H9 (cell line): ENCODE results near the gene PARD6G. TPM values are rescaled to one million over a fixed set of nuclear protein-coding genes. Genes with fewer than 3 reads are reported as not detected.

Source experiments
- DNase-seq: peaks from one replicate; pipeline ENCODE4 v3.0.0-alpha.2; 2017
- H2AFZ ChIP-seq: one replicate; pipeline ENCODE4 v1.6.1; 2013; ENCODE audit warnings: mild to moderate bottlenecking, low read length, control low read depth, moderate library complexity
- H2AK5ac ChIP-seq: 2 replicates; pipeline ENCODE4 v1.6.1; 2013; ENCODE audit warnings: low read length, control low read depth, mixed read lengths; ENCODE audit not compliant: insufficient read length
- H2BK120ac ChIP-seq: one replicate; pipeline ENCODE4 v1.6.1; 2013; ENCODE audit warnings: low read depth, mild to moderate bottlenecking, low read length, control low read depth, inconsistent platforms; ENCODE audit not compliant: poor library complexity, severe bottlenecking
- H2BK12ac ChIP-seq: 2 replicates; pipeline ENCODE4 v1.6.1; 2013; ENCODE audit warnings: low read length, control low read depth, mixed read lengths, low read depth; ENCODE audit not compliant: insufficient read length
- H2BK15ac ChIP-seq: 2 replicates; pipeline ENCODE4 v1.6.1; 2013; ENCODE audit warnings: low read depth, low read length, control low read depth
- H2BK20ac ChIP-seq: one replicate; pipeline ENCODE4 v1.6.1; 2013; ENCODE audit warnings: low read depth, mild to moderate bottlenecking, low read length, control low read depth, inconsistent platforms; ENCODE audit not compliant: poor library complexity, severe bottlenecking
- H2BK5ac ChIP-seq: 2 replicates; pipeline ENCODE4 v1.6.1; 2013; ENCODE audit warnings: low read length, control low read depth, mixed read lengths; ENCODE audit not compliant: insufficient read length
- H3K14ac ChIP-seq: 2 replicates; pipeline ENCODE4 v1.6.1; 2013; ENCODE audit warnings: low read length, control low read depth; ENCODE audit not compliant: insufficient read depth
- H3K18ac ChIP-seq: 2 replicates; pipeline ENCODE4 v1.6.1; 2013; ENCODE audit warnings: low read depth, mild to moderate bottlenecking, mixed read lengths, low read length, control low read depth; ENCODE audit not compliant: insufficient read length
- H3K23ac ChIP-seq: 2 replicates; pipeline ENCODE4 v1.6.1; 2013; ENCODE audit warnings: low read length, control low read depth, mixed read lengths, low read depth; ENCODE audit not compliant: insufficient read length
- H3K23me2 ChIP-seq: 2 replicates; pipeline ENCODE4 v1.6.1; 2013; ENCODE audit warnings: low read depth, mild to moderate bottlenecking, mixed read lengths, low read length, control low read depth; ENCODE audit not compliant: insufficient read length, poor library complexity, severe bottlenecking
- H3K27ac ChIP-seq: 2 replicates; pipeline ENCODE4 v1.5.1; 2013; ENCODE audit warnings: low read length, control low read depth, mixed read lengths, low read depth; ENCODE audit not compliant: insufficient read length
- H3K27me3 ChIP-seq: 2 replicates; pipeline ENCODE4 v1.6.1; 2013; ENCODE audit warnings: low read length, control low read depth, inconsistent platforms; ENCODE audit not compliant: insufficient read depth
- H3K4ac ChIP-seq: 2 replicates; pipeline ENCODE4 v1.6.1; 2013; ENCODE audit warnings: low read depth, mild to moderate bottlenecking, control low read depth, inconsistent platforms, low read length, moderate library complexity
- H3K4me1 ChIP-seq: 2 replicates; pipeline ENCODE4 v1.6.1; 2013; ENCODE audit warnings: low read length, control low read depth, inconsistent platforms; ENCODE audit not compliant: insufficient read depth
- H3K4me2 ChIP-seq: 2 replicates; pipeline ENCODE4 v1.6.1; 2013; ENCODE audit warnings: low read length, control low read depth, mixed read lengths; ENCODE audit not compliant: insufficient read length, insufficient read depth
- H3K56ac ChIP-seq: 2 replicates; pipeline ENCODE4 v1.6.1; 2013; ENCODE audit warnings: low read depth, mild to moderate bottlenecking, mixed read lengths, low read length, control low read depth; ENCODE audit not compliant: insufficient read length
- H3K79me1 ChIP-seq: 2 replicates; pipeline ENCODE4 v1.6.1; 2013; ENCODE audit warnings: low read depth, mild to moderate bottlenecking, moderate library complexity, low read length, control low read depth, inconsistent platforms; ENCODE audit not compliant: insufficient read depth, poor library complexity, severe bottlenecking
- H3K79me2 ChIP-seq: 2 replicates; pipeline ENCODE4 v1.6.1; 2013; ENCODE audit warnings: low read length, control low read depth, inconsistent platforms; ENCODE audit not compliant: insufficient read depth
- H3K9ac ChIP-seq: 2 replicates; pipeline ENCODE4 v1.6.1; 2013; ENCODE audit warnings: low read length, control low read depth, mixed read lengths; ENCODE audit not compliant: insufficient read length; ENCODE audit errors: extremely low read depth
- H3K9me3 ChIP-seq: one replicate; pipeline ENCODE4 v1.6.1; 2013; ENCODE audit warnings: low read depth, low read length, inconsistent platforms; ENCODE audit not compliant: control insufficient read depth
- H3T11ph ChIP-seq: one replicate; pipeline ENCODE4 v1.6.1; 2013; ENCODE audit warnings: mild to moderate bottlenecking, low read length, control low read depth, inconsistent platforms
- H4K20me1 ChIP-seq: one replicate; pipeline ENCODE4 v1.6.1; 2013; ENCODE audit not compliant: control insufficient read depth, insufficient read length, insufficient read depth
- H4K5ac ChIP-seq: 2 replicates; pipeline ENCODE4 v1.6.1; 2013; ENCODE audit warnings: low read depth, mild to moderate bottlenecking, mixed read lengths, low read length, control low read depth; ENCODE audit not compliant: insufficient read length
- H4K8ac ChIP-seq: replicated peaks from 2 replicates; pipeline ENCODE4 v1.6.1; 2013; ENCODE audit warnings: low read length, control low read depth, mixed read lengths, low read depth; ENCODE audit not compliant: insufficient read length
- H4K91ac ChIP-seq: 2 replicates; pipeline ENCODE4 v1.6.1; 2013; ENCODE audit warnings: low read depth, mild to moderate bottlenecking, moderate library complexity, mixed read lengths, low read length, control low read depth; ENCODE audit not compliant: insufficient read length
- H3K27ac Mint-ChIP-seq, 3 experiments: 2 replicates in 2 of 3; 3 replicates in 1 of 3; pipeline ENCODE4 v1.8.0; 2020 to 2021; ENCODE audit warnings: mixed read lengths in 3 of 3, mild to moderate bottlenecking in 1 of 3, moderate library complexity in 1 of 3
- H3K27me3 Mint-ChIP-seq: 2 replicates; pipeline ENCODE4 v1.8.0; 2021; ENCODE audit warnings: low read depth, mild to moderate bottlenecking, moderate library complexity, mixed read lengths
- H3K36me3 Mint-ChIP-seq, 3 experiments: 2 replicates in 2 of 3; 3 replicates in 1 of 3; pipeline ENCODE4 v1.8.0; 2020 to 2021; ENCODE audit warnings: low read depth in 3 of 3, mixed read lengths in 3 of 3; ENCODE audit not compliant: insufficient read depth in 1 of 3
- H3K4me1 Mint-ChIP-seq, 2 experiments: 2 replicates each; pipeline ENCODE4 v1.8.0; 2020; ENCODE audit warnings: mixed read lengths in 2 of 2
- H3K4me3 Mint-ChIP-seq, 2 experiments: 2 replicates in 1 of 2; 3 replicates in 1 of 2; pipeline ENCODE4 v1.8.0; 2020 to 2021; ENCODE audit warnings: mild to moderate bottlenecking in 2 of 2, mixed read lengths in 2 of 2, moderate library complexity in 1 of 2
- H3K9me3 Mint-ChIP-seq, 2 experiments: 2 replicates in 1 of 2; 3 replicates in 1 of 2; pipeline ENCODE4 v1.8.0; 2020; ENCODE audit warnings: mild to moderate bottlenecking in 2 of 2, mixed read lengths in 2 of 2, moderate library complexity in 1 of 2
- WGBS: extraction: QIAGEN DNeasy Blood & Tissue Kit; methylation state at CpG from one replicate; pipeline ENCODE4 v1.1.7; 2013; ENCODE audit warnings: missing lambda C conversion rate, low lambda C conversion rate, mixed read lengths; ENCODE audit not compliant: insufficient read length; ENCODE audit errors: extremely low coverage; 5-methylcytosine and 5-hydroxymethylcytosine counted together
- total RNA-seq: library from RNA; stranded (reverse); gene quantifications from 2 replicates; pipeline ENCODE4 v1.2.1, GENCODE V29; 2021
- TF ChIP-seq, protein P1 (sequence below): fragments of 200-600 bp; sonication (generic); conservative IDR thresholded peaks from 3 replicates; pipeline ENCODE4 v1.8.0; 2021; ENCODE audit warnings: antibody characterized with exemption, mild to moderate bottlenecking

PARD6G gene
- total RNA-seq, 1 experiment from 2014 or later, result 11.2 TPM

DNA sequence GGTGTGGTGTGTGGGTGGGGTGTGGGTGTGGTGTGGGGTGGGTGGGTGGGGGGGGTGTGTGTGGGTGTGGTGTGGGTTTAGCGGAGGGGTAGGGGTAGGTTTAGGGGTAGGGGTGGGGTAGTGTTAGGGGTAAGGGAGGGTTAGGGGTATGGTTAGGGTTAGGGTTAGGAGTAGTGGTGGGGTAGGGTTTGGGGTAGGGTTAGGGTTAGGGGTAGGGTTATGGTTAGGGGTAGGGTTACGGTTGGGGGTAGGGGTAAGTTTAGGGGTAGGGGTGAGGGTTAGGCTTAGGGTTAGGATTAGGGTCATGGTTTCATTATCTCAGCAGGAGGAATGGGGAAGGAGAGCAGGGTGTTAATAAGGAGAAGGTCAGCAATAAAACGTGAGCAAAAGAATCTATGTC lies 11.3 kb upstream of the PARD6G start:
- Histone ChIP-seq H3K9ac (no peak overlapping the region), H3K27ac (no peak overlapping the region), H3T11ph (no peak overlapping the region), H2BK20ac (no peak overlapping the region), H2BK12ac (no peak overlapping the region), H3K4me2 (no peak overlapping the region), H3K23me2 (no peaks in the 10 kb centered on the region), H3K9me3 (no peaks in the 10 kb centered on the region), H2AK5ac (no peak overlapping the region), H4K5ac (no peak overlapping the region), H4K91ac (no peak overlapping the region), H3K14ac (no peak overlapping the region), H2AFZ (no peak overlapping the region), H4K8ac (no peak overlapping the region), H3K27me3 (no peaks in the 10 kb centered on the region), H3K4ac (no peak overlapping the region), H2BK15ac (no peak overlapping the region), H2BK5ac (no peak overlapping the region), H3K79me2 (no peaks in the 10 kb centered on the region), H3K23ac (no peak overlapping the region), H3K18ac (no peak overlapping the region), H3K79me1 (no peaks in the 10 kb centered on the region), H3K56ac (no peak overlapping the region), H4K20me1 (no peaks in the 10 kb centered on the region), H2BK120ac (no peak overlapping the region), H3K4me1 (no peaks in the 10 kb centered on the region)
- Mint-ChIP-seq H3K27me3 (peaks cover 15% of the 10 kb centered on the region), H3K36me3 (peaks cover 0 to 6% (median 0%) of the 10 kb centered on the region in 3 experiments; a peak in 4 of 7 replicates), H3K9me3 (peaks cover 43 to 52% of the 10 kb centered on the region in 2 experiments), H3K4me3 (no peak overlapping the region), H3K27ac (no peak overlapping the region), H3K4me1 (no peaks in the 10 kb centered on the region)
- DNase-seq, result no peak
- TF ChIP-seq, protein P1, sequence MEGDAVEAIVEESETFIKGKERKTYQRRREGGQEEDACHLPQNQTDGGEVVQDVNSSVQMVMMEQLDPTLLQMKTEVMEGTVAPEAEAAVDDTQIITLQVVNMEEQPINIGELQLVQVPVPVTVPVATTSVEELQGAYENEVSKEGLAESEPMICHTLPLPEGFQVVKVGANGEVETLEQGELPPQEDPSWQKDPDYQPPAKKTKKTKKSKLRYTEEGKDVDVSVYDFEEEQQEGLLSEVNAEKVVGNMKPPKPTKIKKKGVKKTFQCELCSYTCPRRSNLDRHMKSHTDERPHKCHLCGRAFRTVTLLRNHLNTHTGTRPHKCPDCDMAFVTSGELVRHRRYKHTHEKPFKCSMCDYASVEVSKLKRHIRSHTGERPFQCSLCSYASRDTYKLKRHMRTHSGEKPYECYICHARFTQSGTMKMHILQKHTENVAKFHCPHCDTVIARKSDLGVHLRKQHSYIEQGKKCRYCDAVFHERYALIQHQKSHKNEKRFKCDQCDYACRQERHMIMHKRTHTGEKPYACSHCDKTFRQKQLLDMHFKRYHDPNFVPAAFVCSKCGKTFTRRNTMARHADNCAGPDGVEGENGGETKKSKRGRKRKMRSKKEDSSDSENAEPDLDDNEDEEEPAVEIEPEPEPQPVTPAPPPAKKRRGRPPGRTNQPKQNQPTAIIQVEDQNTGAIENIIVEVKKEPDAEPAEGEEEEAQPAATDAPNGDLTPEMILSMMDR, result no peak
- 100% methylated on average over 1 of the region's 3 CpGs for WGBS
